Stimulated activated CD8-positive, alpha-beta memory T cell treated with anti-CD3 and anti-CD28 coated beads, Interleukin-12 subunit alpha, Interleukin-12 subunit beta, amount 100 ng/mL, for 1 hour (primary cell): ENCODE measurements around the gene KRT38.

Source experiments
- DNase-seq: peaks from one replicate; pipeline ENCODE4 v3.0.0-alpha.2; 2020; ENCODE audit warnings: low read depth

KRT38 gene

DNA sequence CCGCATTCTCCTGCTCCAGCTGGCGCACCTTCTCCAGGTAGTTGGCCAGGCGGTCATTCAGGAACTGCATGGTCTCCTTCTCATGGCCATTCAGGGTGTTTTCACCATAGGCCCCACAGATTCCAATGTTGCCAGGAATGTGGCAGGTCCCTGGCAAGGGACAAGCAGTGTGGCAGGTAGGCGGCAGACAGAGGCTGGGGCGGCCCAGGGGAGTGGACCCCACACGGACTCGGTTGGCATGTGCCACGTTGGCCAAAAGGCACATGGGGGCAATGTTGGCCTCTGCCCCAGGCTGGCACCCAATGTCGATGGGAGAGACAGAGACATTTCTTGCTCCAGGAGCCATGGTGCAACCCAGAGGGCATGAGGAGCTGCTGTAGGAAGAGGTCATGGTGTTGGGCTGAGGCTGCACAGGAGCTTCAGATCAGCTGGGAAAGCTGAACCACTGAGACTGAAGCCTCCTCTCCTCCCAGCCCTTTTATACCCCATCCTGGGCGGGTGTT is at the start of gene KRT38:
KRT38 (minus strand) TSS at position 453 of the 503 bp plus-strand sequence; CDS start at position 391, 62 bp downstream.
- DNase-seq, result no peak

DNA sequence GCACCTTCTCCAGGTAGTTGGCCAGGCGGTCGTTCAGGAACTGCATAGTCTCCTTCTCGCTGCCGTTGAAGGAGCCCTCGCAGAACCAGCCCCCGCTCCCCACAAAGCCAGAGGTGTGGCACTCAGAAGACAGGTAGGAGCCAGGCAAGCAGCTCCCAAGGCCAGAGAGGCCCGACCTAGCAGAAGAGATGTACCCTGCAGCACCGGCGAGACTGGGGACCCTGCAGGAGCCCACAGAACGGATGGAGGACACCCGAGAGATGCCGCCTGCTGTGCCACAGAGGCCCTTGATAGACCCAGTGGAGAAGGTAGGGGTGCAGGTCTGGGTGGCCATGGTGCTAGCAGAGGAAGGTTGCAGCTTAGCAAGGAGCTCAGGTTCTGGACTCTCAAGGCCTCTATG is 48.7 kb upstream of the KRT38 start, which contains the start of gene KRT36:
KRT36 (minus strand) TSS at position 380 of the 400 bp plus-strand sequence; CDS start at position 334, 46 bp downstream.
- DNase-seq, result no peak

DNA sequence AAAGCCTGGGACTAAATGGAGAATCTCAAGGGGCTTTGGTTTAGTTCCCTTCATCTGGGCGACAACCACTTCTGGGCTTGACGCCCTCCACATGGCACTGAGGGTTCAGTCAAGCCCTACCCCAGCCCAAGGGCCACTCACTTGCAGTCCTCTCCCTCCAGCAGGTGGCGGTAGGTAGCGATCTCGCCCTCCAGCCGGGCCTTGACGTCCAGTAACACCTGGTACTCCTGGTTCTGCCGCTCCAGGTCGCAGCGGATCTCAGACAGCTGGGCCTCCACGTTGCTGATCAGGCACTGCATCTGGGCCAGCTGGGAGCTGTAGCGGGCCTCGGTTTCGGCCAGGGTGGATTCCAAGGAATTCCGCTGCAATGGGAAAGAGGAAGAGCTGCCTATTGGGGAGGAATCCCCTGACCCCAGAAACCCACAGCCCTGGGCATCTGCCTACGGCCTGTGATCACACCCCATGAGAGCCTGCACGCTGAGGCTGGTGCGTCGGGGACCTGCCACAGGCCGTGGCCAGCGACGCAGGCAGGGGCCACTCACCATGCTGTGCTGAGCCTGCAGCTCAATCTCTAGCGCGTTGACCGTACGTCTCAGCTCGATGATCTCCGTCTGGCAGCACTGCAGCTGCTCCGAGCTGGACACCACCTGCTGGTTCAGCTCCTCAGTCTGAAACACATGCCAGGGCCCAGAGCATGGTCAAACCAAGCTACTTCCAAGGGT is 46.2 kb upstream of the KRT38 start:
- no peak for DNase-seq

DNA sequence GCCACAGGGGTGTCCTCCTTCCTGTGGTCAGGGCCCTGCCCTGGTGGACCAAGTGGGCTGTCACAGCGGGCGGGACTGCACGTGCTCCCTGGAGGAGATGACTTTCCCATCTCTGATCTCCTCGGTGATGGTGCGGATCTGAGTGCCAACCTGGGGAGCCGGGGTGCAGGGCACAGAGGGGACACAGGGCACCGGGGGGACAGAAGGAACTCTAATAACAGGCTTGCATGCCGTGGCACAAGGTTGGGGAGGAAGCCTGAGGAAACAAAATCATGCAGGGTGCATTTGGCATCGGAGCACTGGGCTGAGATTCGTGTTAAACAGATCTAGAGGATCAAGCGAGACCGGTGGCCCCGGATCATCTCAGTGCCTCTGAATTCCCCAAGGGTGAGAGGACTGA is 45.5 kb upstream of the KRT38 start:
- DNase-seq, result no peak

DNA sequence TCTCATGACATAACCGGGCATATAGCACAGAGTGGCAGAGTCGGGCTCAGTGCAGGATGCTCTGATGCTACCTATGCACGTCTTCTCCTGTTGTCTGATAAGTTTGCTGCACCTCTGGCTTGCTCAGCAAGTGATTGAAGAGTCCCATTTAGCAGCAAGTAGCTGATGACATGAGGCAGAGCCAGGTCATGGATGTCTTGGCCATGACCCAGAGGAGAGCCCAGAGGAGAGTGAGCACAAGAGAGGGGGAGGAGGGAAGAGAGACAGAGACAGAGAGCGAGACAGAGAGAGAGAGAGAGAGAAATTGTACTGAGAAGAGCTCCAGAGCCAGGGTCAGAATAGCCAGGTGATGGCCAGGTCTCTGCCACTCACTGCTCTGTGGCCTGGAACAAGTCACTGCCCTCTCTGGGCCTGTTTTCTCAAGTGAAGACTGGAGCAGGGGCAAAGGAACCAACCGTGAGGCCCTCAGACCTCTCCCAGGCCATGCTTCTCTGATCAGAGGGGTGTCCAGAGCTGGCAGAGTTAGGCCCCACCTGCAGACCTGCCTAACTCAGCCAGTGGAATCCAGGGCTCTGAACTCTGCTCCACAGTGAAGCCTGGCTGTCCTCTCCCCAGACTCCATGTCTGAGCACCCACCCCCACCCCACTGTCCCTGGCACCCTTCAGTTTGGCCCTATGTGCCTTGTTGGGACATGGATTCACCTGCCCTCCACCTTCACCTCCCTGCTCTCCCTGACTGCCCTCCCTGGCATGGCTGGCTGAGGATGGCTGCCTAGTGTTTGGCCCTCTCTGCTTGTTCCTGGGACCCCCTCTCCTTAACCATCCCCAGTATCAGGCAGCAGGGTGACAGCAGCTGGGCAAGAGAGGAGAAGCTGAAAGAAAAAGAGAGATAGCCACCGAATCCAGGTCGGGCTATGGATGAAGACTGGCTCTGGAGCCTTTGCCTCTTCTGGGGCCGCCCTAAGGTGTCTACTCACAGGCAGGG is 44.4 kb upstream of the KRT38 start:
- no peak for DNase-seq

DNA sequence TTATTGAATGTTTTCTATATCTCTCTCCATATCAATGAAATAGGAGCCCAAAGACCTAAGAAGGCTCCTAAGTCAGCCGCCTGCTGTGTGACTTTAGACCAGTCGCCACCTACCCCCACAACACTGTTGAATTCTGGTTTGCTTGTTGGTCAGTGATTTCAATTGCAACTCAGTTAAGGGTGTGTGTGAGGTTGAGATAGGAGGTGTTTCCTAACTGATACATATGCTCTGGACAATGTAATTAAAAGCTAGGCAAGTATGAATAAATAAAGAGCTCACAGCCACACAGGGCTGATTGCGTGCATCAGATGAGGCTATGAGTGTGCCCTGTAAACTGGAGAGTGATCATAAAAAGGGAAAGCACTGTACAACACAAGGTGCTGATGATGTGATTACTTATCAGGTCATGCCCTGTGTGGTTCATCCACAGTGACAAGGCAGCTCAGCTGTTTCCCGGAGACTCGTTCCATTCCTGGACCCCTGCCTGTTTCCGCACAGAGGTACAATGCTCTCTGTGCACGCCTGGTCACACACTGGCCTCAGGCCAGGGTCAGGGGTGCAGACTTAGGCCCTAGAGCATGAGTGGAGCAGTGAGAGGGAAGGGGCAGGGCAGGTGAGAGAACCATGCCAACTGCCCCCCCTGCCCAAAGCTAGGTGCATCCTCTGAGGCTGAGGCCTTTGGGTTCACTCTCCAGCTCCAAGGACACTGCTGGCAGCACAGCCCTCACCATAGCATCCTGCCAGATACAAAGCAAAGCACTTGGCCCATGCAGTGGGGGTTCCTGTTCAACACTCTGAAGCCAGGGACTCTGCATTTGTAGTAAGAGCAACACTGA is 43.4 kb upstream of the KRT38 start:
- DNase-seq, result no peak

DNA sequence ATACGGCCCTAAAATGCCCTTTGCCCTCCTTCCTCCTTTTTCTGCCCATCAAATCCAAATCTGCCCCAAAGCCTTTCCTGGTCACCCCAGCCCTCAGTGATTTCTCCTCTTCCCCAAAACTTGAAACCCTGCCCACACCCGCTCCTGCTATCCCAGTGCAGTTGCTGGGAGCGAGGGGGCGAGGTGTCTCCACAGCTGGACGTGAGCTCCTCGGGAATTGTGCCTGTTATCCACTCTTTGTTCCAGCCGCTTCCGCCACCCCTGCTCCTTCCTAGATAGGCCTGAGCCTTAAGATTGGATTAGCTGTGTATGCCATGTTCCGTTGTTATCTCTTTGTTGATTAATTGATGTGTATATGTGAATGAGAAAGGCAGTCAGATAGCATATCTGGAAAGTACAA is 42.7 kb upstream of the KRT38 start:
- DNase-seq, result no peak

DNA sequence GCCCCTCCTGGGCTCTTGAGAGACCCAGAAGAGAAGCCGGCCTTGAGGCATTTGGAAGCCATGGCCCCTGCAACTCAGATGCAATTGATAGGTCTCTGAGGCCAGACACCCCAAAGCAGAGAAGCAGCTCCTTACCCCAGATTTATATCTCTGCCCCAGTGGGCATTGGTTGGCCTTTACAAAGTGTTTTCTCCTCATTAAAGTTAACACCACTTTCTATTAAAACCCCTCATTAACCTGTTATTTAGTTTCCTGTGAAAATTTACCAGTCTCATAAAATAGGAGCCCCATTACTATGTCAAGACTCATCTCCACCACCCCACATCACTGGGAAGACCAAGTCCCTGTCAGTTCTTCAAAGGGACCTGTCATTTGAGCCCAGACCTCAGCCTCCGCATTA is 40.3 kb upstream of the KRT38 start, which contains the start of gene KRT35:
KRT35 (minus strand) TSS at position 116 of the 400 bp plus-strand sequence; CDS start at position 62, 54 bp downstream.
- DNase-seq, result no peak

DNA sequence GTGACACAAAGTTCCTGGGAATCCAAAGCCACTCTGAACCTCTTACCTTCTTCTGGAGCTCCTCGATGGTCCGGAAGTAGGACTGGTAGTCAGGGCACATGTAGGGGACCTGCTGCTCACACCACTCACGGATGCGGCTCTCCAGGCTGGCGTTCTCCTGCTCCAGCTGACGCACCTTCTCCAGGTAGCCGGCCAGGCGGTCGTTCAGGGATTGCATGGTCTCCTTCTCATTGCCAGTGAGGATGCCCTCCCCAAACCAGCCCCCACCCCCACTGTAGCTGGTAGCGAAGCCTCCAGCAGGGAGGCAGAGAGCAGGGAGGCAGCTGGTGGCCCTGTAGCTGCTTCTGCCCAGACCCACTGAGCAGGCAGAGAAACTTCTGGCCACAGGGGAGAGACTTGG is 39.8 kb upstream of the KRT38 start:
- DNase-seq, result no peak

DNA sequence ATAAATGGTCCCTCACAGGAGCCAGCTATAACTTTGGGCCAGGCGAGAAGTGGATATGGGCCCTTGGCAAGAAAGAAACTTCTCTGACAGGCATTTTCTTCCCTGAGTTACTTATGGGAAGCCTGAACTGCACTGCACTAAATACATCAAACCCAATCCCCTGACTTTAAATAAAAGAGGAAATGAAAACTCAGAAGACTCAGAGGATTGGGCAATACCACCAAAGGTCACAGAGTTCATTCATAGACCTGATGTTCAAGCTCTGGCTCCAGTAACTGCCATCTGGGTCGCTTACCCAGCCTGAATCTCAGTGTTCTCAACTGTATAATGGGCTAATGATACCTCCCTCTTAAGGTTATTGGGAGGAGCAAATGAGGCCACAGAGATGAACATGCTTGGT is 39.4 kb upstream of the KRT38 start:
- no peak for DNase-seq

DNA sequence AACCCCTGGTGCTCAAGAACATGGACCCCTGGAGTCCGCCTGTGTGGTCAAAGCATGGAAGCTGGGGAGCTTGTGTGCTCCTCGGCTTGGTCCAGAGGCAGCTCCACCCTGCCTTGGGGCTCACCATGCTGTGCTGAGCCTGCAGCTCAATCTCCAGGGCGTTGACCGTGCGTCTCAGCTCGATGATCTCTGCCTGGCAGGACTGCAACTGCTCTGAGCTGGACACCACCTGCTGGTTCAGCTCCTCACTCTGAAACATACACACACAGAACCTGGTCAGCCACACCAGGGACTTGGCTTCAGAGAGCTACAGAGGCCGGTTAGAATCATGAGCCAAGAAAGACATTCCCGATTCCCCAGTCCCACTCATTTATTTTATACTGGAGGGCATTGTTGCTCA is 37.5 kb upstream of the KRT38 start:
- DNase-seq, result no peak

DNA sequence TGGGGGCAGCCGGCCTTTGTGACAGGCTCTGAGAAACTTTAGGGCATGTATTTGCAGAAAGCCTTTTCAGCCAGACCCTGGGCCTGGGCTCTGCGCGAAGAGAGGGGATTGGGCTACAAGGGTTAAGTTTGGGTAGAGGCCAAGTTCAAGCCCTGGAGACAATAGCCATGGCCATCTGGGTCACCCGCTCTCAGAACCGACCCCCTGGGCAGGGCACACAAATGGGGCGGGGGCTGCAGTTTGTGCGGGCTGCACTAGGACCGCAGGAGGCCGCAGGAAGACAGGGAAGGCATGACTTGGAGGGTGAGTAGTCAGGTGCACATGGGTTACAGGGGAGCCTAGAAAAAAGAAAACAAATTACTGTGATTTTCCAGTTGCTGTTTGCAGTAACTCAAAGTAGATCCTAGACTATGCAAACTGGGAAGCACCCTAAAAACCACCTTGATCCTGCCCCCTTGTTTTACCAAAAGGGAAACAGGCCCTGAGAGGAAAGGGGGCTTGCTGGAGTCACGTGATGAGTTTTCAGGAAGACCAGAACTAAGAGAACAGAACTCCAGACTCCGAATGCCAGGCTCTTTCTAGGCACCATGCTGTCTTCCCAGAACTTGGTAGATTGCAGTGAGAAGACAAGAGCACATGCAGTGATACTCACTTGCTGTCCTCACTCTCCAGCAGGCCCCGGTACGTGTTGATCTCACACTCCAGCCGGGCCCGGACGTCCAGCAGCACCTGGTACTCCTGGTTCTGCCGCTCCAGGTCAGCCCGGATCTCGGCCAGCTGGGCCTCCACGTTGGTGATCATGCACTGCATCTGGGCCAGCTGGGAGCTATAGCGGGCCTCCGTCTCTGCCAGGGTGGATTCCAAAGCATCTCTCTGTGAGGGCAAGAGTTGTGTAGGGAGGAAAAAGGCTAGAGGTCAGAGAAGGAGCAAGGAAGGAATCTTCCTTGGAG is 36.4 kb upstream of the KRT38 start:
- DNase-seq, result no peak

DNA sequence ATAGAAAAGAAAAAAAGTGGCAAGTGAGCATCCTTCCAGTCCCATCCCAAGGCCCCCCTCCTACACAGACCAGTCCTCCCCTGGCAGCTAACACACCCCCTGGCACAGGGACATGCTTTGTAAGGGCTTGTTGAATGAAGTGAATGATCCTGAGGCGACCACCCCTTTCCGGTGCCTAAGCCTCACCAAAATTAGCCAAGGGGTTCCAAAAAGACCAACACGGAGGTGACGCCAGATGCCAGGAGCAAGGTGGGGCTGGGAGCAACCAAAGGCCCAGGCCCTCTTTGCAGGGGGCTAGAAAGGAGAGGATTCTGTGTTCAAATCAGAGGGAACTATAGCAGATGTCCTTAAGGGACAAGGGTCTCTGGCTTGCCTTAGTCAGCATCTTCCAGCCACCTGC is 34.6 kb upstream of the KRT38 start:
- DNase-seq, result no peak

DNA sequence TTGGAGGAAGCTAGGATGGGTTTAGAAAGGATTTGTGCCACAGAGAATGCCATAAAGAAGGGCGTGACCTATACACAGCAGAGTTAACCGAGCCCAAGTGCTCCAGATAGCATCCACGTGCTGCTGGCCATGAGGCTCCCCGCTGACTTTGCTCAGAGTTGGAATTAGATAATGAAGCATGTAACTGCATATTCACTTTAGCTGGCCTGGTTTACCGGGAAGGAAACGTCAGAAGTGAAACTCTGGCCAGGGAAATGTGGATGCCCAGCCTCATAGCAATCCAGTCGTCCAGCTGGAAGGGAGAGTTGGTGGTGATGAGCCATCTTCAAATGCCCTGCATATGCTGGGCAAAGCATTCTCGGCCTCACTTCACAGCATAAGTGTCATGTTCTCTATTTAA is 34.1 kb upstream of the KRT38 start:
- no peak for DNase-seq

DNA sequence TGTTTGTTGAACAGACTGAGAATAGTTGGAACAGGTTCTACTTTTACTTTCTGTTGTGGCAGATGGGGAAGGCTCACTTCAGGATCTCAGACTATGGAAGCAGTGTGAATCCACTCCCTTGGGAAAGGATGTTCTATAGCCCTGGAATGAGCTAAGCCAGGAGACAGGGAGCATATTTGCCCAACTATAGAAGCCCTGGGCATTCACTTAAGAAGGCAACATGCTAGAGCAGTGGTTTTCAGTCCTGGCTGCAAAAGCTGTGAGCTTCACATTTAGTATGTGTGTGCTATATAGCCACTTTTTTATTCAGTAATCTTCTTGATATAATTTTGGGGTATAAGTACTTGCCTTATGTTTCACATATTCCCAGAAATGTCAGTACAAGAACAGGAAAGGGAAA is 27.6 kb upstream of the KRT38 start:
- DNase-seq, result no peak

DNA sequence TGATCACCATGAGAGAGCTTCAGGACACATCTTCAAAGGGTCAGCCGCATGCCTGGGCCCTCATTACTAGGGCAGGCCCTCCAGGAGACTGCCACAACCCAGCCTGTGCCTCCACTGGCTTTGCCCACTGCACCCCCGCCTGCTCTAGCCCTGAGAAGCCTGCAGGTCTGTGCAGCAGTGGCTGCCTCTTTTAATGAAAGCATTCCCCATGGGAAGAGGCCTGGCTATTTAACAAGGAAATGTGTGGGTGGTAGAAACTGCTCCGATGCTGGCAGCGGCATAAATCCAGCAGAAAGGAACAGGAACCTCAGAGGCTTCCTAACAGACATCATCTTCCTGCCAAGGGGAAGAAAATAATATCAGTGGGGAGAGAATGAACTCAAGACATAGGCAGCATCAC is 26.8 kb upstream of the KRT38 start:
- no peak for DNase-seq

DNA sequence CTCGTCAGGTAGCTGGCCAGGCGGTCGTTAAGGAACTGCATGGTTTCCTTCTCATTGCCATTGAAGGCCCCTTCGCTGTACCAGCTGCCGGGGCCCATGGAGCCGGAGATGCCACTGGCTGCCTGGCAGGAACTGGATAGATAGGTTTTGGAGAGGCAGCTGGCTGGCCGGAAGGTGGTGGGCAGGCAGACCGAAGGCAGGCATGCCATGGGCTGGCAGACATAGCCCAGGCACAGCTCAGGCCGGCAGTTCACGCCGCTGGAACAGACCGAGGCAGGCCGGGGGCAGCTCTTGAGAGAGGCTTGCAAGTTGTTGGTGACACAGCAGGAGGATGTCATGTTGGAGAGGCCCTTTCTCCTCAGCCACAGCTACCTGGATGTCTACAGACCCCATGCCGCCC is 26.2 kb upstream of the KRT38 start, which contains the start of gene KRT32:
KRT32 (minus strand) TSS at position 399 of the 400 bp plus-strand sequence; CDS start at position 338, 61 bp downstream.
- no peak for DNase-seq

DNA sequence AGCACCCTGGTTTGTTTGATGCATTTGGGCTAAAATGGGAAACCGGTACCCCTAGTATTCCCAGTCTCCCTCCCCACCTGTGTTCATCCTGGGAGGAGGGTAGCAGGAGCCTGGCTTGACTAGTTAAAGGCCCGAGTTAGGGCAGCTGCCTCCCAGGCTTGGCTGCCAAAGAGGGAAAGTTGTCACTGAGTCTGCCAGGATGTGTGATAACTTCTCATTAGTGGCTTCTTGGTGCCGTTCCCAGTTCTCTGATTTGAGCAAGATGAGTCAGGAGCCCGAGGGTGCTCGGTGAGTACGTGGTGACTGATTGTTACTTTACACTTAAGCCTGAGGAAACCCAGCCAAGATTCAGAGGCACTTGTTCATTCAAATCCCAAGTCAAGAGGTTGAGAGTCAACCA is 23.9 kb upstream of the KRT38 start:
- DNase-seq, result no peak

DNA sequence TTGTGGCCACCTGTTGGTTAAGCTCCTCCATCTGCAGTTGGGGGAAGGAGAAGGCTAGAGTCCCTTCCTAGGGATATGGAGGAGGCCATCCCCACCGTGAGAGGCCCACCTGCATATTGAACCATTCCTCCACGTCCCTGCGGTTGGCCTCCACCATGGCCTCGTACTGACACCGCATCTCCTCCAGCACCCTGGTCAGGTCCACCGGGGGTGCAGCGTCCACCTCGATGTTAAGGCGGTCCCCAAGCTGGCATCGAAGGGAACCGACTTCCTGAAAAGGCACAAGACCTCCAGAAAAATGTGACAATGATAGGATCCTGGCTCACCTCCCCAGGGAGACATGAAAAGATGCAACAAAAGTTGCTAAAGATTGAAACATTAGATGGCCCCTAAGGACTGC is 23.4 kb upstream of the KRT38 start:
- DNase-seq, result no peak

DNA sequence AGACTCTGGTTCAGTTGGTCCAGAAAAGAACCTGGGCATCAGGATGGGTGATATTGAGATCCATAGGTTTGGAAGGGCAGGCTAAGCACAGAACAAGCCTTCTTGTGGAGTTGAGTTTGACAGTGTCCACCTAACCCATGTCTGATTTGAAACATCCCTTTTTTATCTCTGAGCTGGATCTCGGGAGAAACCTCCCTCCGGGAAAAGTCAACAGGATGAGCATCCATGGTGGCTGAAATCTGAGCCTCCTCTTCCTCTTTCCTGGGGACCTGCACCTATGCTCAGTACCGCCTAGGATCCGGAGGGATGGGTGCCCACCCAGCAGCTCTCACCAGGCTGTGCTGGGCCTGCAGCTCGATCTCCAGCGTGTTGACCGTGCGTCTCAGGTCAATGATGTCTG is 23.0 kb upstream of the KRT38 start:
- DNase-seq, result no peak

DNA sequence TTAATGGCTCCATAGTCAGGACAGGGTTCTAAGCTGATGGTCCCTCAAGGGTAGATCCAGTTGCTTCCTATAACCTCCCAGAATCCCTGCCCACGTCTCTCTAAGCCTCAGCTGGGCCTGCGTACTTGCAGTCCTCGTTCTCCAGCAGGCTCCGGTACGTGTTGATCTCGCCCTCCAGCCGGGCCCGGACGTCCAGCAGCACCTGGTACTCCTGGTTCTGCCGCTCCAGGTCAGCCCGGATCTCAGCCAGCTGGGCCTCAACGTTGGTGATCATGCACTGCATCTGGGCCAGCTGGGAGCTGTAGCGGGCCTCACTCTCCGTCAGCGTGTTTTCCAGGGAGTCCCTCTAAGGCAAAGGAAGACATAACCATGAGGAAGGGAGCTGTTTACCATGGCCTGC is 21.9 kb upstream of the KRT38 start:
- no peak for DNase-seq
